ENCODE results near the gene ZC2HC1C. TPM values are rescaled to one million over a fixed set of nuclear protein-coding genes. Genes with fewer than 3 reads are reported as not detected.
A peak's percentile ranks its signal among the peaks of the same experiment; 100 is the strongest.

ZC2HC1C gene
- total and polyA plus RNA-seq, 2 of the 13 experiments (the other 11 are each of a cell fraction or from before 2014, with no cell fraction given) = 3.3 to 3.5 TPM

DNA sequence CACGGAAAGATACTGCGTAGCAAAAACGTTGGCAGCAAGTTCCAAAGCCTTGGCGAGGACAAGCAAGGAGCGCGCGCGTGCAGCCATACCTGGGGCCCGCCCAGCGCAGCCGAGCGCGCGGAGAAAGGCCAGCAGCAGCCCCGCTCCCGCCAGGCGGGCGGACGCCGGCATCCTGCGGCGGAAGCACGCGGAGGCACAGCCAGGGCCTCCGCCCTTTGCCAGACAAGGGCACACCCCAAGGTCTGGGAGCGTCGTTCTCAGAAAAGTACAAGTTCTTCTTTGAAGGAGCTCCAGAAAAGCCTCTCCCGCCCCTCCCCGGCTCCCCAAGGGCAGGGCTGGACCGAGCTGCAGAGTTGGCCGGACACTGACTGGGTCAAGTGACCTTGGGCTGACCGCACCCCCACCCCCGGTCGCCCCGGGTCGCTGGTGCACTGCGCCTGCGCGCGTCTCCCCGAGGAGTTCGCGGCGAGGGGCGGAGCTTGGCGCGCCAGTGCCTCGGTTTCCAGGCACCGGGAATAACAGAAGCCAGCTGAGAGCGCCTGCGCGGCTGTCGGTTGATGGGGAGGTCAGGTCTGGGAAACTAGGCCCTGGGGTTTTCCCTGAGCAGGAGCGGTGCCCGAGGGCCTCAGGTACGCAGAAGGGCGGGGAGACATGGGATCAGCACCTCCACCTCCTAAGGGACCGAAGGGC lies at the start of gene ZC2HC1C (continued):
- peak; percentile 37 for TF ChIP-seq MAZ (IDR thresholded peaks at IDR 0.05; ENCODE audit: borderline replicate concordance, low read depth, low read length)
- peak; percentile 88 for TF ChIP-seq MAZ (CRISPR knock-in tag; IDR thresholded peaks at IDR 0.05; ENCODE audit: low read depth)
- TF ChIP-seq, protein P1, sequence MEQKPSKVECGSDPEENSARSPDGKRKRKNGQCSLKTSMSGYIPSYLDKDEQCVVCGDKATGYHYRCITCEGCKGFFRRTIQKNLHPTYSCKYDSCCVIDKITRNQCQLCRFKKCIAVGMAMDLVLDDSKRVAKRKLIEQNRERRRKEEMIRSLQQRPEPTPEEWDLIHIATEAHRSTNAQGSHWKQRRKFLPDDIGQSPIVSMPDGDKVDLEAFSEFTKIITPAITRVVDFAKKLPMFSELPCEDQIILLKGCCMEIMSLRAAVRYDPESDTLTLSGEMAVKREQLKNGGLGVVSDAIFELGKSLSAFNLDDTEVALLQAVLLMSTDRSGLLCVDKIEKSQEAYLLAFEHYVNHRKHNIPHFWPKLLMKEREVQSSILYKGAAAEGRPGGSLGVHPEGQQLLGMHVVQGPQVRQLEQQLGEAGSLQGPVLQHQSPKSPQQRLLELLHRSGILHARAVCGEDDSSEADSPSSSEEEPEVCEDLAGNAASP (CRISPR knock-in tag; IDR thresholded peaks at IDR 0.05; ENCODE audit: borderline replicate concordance) = peak; percentile 90
- TF ChIP-seq PHF20 (CRISPR knock-in tag; IDR thresholded peaks at IDR 0.05) = peak; percentile 67
- TF ChIP-seq ZNF607 (CRISPR knock-in tag; IDR thresholded peaks at IDR 0.05; ENCODE audit: borderline replicate concordance) = peak; percentile 97
- TF ChIP-seq, protein P2, sequence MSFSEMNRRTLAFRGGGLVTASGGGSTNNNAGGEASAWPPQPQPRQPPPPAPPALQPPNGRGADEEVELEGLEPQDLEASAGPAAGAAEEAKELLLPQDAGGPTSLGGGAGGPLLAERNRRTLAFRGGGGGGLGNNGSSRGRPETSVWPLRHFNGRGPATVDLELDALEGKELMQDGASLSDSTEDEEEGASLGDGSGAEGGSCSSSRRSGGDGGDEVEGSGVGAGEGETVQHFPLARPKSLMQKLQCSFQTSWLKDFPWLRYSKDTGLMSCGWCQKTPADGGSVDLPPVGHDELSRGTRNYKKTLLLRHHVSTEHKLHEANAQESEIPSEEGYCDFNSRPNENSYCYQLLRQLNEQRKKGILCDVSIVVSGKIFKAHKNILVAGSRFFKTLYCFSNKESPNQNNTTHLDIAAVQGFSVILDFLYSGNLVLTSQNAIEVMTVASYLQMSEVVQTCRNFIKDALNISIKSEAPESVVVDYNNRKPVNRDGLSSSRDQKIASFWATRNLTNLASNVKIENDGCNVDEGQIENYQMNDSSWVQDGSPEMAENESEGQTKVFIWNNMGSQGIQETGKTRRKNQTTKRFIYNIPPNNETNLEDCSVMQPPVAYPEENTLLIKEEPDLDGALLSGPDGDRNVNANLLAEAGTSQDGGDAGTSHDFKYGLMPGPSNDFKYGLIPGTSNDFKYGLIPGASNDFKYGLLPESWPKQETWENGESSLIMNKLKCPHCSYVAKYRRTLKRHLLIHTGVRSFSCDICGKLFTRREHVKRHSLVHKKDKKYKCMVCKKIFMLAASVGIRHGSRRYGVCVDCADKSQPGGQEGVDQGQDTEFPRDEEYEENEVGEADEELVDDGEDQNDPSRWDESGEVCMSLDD (CRISPR knock-in tag; IDR thresholded peaks at IDR 0.05; ENCODE audit: borderline replicate concordance) = peak; percentile 66; the same call in 1 of the 2 replicates
- peak; percentile 53 for TF ChIP-seq YEATS2 (CRISPR knock-in tag; IDR thresholded peaks at IDR 0.05; ENCODE audit: borderline replicate concordance)
- peak; percentile 49 for TF ChIP-seq THAP11 (CRISPR knock-in tag; IDR thresholded peaks at IDR 0.05)
- TF ChIP-seq, protein P3, sequence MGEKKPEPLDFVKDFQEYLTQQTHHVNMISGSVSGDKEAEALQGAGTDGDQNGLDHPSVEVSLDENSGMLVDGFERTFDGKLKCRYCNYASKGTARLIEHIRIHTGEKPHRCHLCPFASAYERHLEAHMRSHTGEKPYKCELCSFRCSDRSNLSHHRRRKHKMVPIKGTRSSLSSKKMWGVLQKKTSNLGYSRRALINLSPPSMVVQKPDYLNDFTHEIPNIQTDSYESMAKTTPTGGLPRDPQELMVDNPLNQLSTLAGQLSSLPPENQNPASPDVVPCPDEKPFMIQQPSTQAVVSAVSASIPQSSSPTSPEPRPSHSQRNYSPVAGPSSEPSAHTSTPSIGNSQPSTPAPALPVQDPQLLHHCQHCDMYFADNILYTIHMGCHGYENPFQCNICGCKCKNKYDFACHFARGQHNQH (CRISPR knock-in tag; IDR thresholded peaks at IDR 0.05) = peak; percentile 43; the same call in 1 of the 2 replicates
- TF ChIP-seq ZNF350 (CRISPR knock-in tag; IDR thresholded peaks at IDR 0.05; ENCODE audit: borderline replicate concordance, low read depth) = peak; percentile 34; the same call in 1 of the 2 replicates
- TF ChIP-seq MTF1 (CRISPR knock-in tag; IDR thresholded peaks at IDR 0.05) = no peak
- TF ChIP-seq ZMAT3 (CRISPR knock-in tag; conservative IDR thresholded peaks at IDR 0.05) = peak; percentile 88
- TF ChIP-seq ZBTB42 (CRISPR knock-in tag; IDR thresholded peaks at IDR 0.05) = 0 out of 2 replicates have a peak, but pooled peaks have one; percentile 31
- TF ChIP-seq ZNF605 (CRISPR knock-in tag; IDR thresholded peaks at IDR 0.05) = peak; percentile 90
- TF ChIP-seq, protein P4, sequence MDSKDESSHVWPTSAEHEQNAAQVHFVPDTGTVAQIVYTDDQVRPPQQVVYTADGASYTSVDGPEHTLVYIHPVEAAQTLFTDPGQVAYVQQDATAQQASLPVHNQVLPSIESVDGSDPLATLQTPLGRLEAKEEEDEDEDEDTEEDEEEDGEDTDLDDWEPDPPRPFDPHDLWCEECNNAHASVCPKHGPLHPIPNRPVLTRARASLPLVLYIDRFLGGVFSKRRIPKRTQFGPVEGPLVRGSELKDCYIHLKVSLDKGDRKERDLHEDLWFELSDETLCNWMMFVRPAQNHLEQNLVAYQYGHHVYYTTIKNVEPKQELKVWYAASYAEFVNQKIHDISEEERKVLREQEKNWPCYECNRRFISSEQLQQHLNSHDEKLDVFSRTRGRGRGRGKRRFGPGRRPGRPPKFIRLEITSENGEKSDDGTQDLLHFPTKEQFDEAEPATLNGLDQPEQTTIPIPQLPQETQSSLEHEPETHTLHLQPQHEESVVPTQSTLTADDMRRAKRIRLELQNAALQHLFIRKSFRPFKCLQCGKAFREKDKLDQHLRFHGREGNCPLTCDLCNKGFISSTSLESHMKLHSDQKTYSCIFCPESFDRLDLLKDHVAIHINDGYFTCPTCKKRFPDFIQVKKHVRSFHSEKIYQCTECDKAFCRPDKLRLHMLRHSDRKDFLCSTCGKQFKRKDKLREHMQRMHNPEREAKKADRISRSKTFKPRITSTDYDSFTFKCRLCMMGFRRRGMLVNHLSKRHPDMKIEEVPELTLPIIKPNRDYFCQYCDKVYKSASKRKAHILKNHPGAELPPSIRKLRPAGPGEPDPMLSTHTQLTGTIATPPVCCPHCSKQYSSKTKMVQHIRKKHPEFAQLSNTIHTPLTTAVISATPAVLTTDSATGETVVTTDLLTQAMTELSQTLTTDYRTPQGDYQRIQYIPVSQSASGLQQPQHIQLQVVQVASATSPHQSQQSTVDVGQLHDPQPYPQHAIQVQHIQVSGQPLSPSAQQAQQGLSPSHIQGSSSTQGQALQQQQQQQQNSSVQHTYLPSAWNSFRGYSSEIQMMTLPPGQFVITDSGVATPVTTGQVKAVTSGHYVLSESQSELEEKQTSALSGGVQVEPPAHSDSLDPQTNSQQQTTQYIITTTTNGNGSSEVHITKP (CRISPR knock-in tag; IDR thresholded peaks at IDR 0.05; ENCODE audit: low read depth) = peak; percentile 46; the same call in 1 of the 2 replicates
- no peak for TF ChIP-seq GZF1 (CRISPR knock-in tag; IDR thresholded peaks at IDR 0.05)
- peak; percentile 86; the same call in 1 of the 2 replicates for TF ChIP-seq ZNF232 (CRISPR knock-in tag; IDR thresholded peaks at IDR 0.05; ENCODE audit: borderline replicate concordance)
- TF ChIP-seq CBX1 (IDR thresholded peaks at IDR 0.05; ENCODE audit: low read depth) = no peak
- no peak for TF ChIP-seq ZNF737 (CRISPR knock-in tag; IDR thresholded peaks at IDR 0.05; ENCODE audit: borderline replicate concordance)
